Spleen (tissue), 11 donors: ENCODE results near the gene FYN. TPM values are rescaled to one million over a fixed set of nuclear protein-coding genes. Genes with fewer than 3 reads are reported as not detected.
A peak's percentile ranks its signal among the peaks of the same experiment; 100 is the strongest.

ENCODE experiments used
- DNase-seq: peaks from one replicate; pipeline ENCODE4 v3.0.0-alpha.2; 2020
- H3K27ac ChIP-seq, 8 donors: fragments of 200-600 bp; sonication (generic) in 7 of 8; 1 replicate in 4 of 8; 2 replicates in 4 of 8; pipeline versions ENCODE4 v1.5.0 to v1.8.0; 2016 to 2021; ENCODE audit warnings: inconsistent platforms in 4 of 8, mild to moderate bottlenecking in 4 of 8, moderate library complexity in 1 of 8
- H3K27me3 ChIP-seq, 7 donors: fragments of 200-600 bp; sonication (generic) in 6 of 7; replicated peaks in 1 of 7; 1 replicate in 4 of 7; 2 replicates in 3 of 7; pipeline versions ENCODE4 v1.5.0 to v1.8.0; 2016 to 2021; ENCODE audit warnings: inconsistent platforms in 3 of 7, mild to moderate bottlenecking in 1 of 7
- H3K36me3 ChIP-seq, 6 donors: fragments of 200-600 bp; sonication (generic) in 5 of 6; 1 replicate in 4 of 6; 2 replicates in 2 of 6; pipeline versions ENCODE4 v1.5.0 to v1.8.0; 2016 to 2021; ENCODE audit warnings: inconsistent platforms in 2 of 6
- H3K4me1 ChIP-seq, 6 donors: fragments of 200-600 bp; sonication (generic) in 5 of 6; 1 replicate in 3 of 6; 2 replicates in 3 of 6; pipeline versions ENCODE4 v1.5.0 to v1.8.0; 2016 to 2021; ENCODE audit warnings: inconsistent platforms in 3 of 6
- H3K4me3 ChIP-seq, 8 donors: fragments of 200-600 bp; sonication (generic) in 7 of 8; 1 replicate in 4 of 8; 2 replicates in 4 of 8; pipeline versions ENCODE4 v1.5.0 to v1.8.0; 2016 to 2021; ENCODE audit warnings: inconsistent platforms in 4 of 8, mild to moderate bottlenecking in 4 of 8, moderate library complexity in 2 of 8
- H3K9me3 ChIP-seq, 8 donors: fragments of 200-600 bp; sonication (generic) in 7 of 8; 1 replicate in 4 of 8; 2 replicates in 4 of 8; pipeline versions ENCODE4 v1.5.0 to v1.8.0; 2016 to 2021; ENCODE audit warnings: inconsistent platforms in 4 of 8
- CTCF ChIP-seq, 11 experiments: fragments of 200-600 bp in 7 of 11; fragments of 450-650 bp in 4 of 11; sonication (generic) in 4 of 11; IDR thresholded peaks in 8 of 11; conservative IDR thresholded peaks in 3 of 11; 1 replicate in 7 of 11; 2 replicates in 4 of 11; pipeline versions ENCODE4 v1.4.0 to v1.8.0; 2016 to 2021; ENCODE audit warnings: antibody characterized with exemption in 11 of 11, inconsistent platforms in 4 of 11, mild to moderate bottlenecking in 1 of 11
- POLR2A ChIP-seq, 3 donors: fragments of 450-650 bp; IDR thresholded peaks; one replicate each; pipeline ENCODE4 v1.5.1; 2017; ENCODE audit warnings: antibody characterized with exemption in 3 of 3, mild to moderate bottlenecking in 1 of 3
- POLR2AphosphoS5 ChIP-seq, 3 donors: sonication (generic); formaldehyde crosslinking; IDR thresholded peaks; one replicate each; pipeline ENCODE4 v1.5.1; 2017; ENCODE audit warnings: antibody characterized with exemption in 3 of 3
- WGBS, 5 donors: extraction: QIAGEN DNeasy Blood & Tissue Kit in 3 of 5; methylation state at CpG; one replicate each; pipeline versions ENCODE4 v1.1.5 to v1.1.7; 2013 to 2018; 5-methylcytosine and 5-hydroxymethylcytosine counted together
- intact Hi-C: fragments of 100-400 bp; cut with DNase I; formaldehyde crosslinking; loops from one replicate; pipeline ENCODE4 v1.15.0; 2023; ENCODE audit warnings: low total_unique reads
- polyA plus RNA-seq, 3 donors: library from polyadenylated mRNA; stranded (reverse); fragments of 200-250 nt; gene quantifications; one replicate each; pipeline ENCODE4 v1.2.1, GENCODE V29; 2013
- total RNA-seq, 7 donors: library from RNA; depleted of rRNA in 3 of 7; stranded (reverse); fragments of >200 nt in 3 of 7; fragmentation: NEBNext Ultra II Directional in 4 of 7; extraction: Animal tissue kit (Norgen Biotek cat#: 25700) in 4 of 7; gene quantifications; one replicate each; pipeline versions ENCODE4 v1.1.0 to v1.2.1, GENCODE V29; 2016 to 2021
- donor health status: healthy with polysubstance abuse.
- donor health status: DM: no; HTN: no; CAD: no; lungs with moderate emphysema.
- donor health status: DM: no; HTN: no; CAD: no.
- donor health status: Bipolar disorder and iron deficiency.
- donor health status: healthy.
- donor health status: DM: no; HTN: no; CAD: no.
- donor health status: DM: yes; HTN: yes; CAD: no.

FYN gene
- total and polyA plus RNA-seq, 10 donors, result 56.6 to 409 (median 205) TPM

- peak overlapping the region in 4 of 8 donors; percentile 16 to 75 (median 46) for H3K27ac ChIP-seq
- peaks cover 0 to 12% (median 9%) of the 10 kb centered on the region in 8 donors for H3K9me3 ChIP-seq
- H3K27me3 ChIP-seq, result no peaks in the 10 kb centered on the region
- H3K36me3 ChIP-seq, result peaks cover 0 to 22% (median 0%) of the 10 kb centered on the region in 6 donors
- intact Hi-C loops, result no loop called here
- peaks cover 14 to 100% (median 91%) of the 10 kb centered on the region in 6 donors for H3K4me1 ChIP-seq
- 64 to 77% (median 72%) methylated on average over 4 of the region's 4 CpGs for WGBS, 5 donors
- DNase-seq, result no peak
- TF ChIP-seq CTCF (IDR thresholded peaks at IDR 0.05 in 8 of 11, conservative IDR thresholded peaks at IDR 0.05 in 3 of 11) (no peak), POLR2AphosphoS5 (IDR thresholded peaks at IDR 0.05) (no peak), POLR2A (IDR thresholded peaks at IDR 0.05) (no peak)
- no peak overlapping the region for H3K4me3 ChIP-seq
These were observed 138.9 kb downstream of the FYN start for GRCh38 chr6:111734068-111735061.

GRCh38 chr6:111732390-111732789 is 140.9 kb downstream of the FYN start:
- Histone ChIP-seq H3K9me3 (peaks cover 0 to 12% (median 9%) of the 10 kb centered on the region in 8 donors), H3K36me3 (peaks cover 0 to 19% (median 0%) of the 10 kb centered on the region in 6 donors), H3K4me1 (peaks cover 7 to 100% (median 74%) of the 10 kb centered on the region in 6 donors), H3K27me3 (no peaks in the 10 kb centered on the region), H3K4me3 (no peak overlapping the region), H3K27ac (peak overlapping the region in 5 of 8 donors; percentile 40 to 75 (median 60))
- WGBS, 5 donors, result 90 to 94% (median 92%) methylated on average over 7 of the region's 7 CpGs
- intact Hi-C loops, result no loop called here
- TF ChIP-seq POLR2A (IDR thresholded peaks at IDR 0.05) (no peak), CTCF (IDR thresholded peaks at IDR 0.05 in 8 of 11, conservative IDR thresholded peaks at IDR 0.05 in 3 of 11) (no peak), POLR2AphosphoS5 (IDR thresholded peaks at IDR 0.05) (no peak)
- DNase-seq, result no peak

- peaks cover 7 to 100% (median 70%) of the 10 kb centered on the region in 6 donors for H3K4me1 ChIP-seq
- DNase-seq, result no peak
- no peak overlapping the region for H3K4me3 ChIP-seq
- TF ChIP-seq CTCF (IDR thresholded peaks at IDR 0.05 in 8 of 11, conservative IDR thresholded peaks at IDR 0.05 in 3 of 11) (no peak), POLR2AphosphoS5 (IDR thresholded peaks at IDR 0.05) (no peak), POLR2A (IDR thresholded peaks at IDR 0.05) (no peak)
- peaks cover 0 to 12% (median 9%) of the 10 kb centered on the region in 8 donors for H3K9me3 ChIP-seq
- intact Hi-C loops, result no loop called here
- H3K27me3 ChIP-seq, result no peaks in the 10 kb centered on the region
- WGBS, 5 donors, result 67 to 75% (median 71%) methylated on average over 6 of the region's 6 CpGs
- peak overlapping the region in 6 of 8 donors; percentile 23 to 75 (median 52) for H3K27ac ChIP-seq
- H3K36me3 ChIP-seq, result peaks cover 0 to 22% (median 0%) of the 10 kb centered on the region in 6 donors
These were observed 141.6 kb downstream of the FYN start for GRCh38 chr6:111731456-111732195.
